Panc1 (cell line): ENCODE measurements around the gene EHD1. TPM values are rescaled to one million over a fixed set of nuclear protein-coding genes. Genes with fewer than 3 reads are reported as not detected.
A peak's percentile ranks its signal among the peaks of the same experiment; 100 is the strongest.

Experiments used
- ATAC-seq: fragments of 200-7000 bp; cut with Tn5 transposase; 2 replicates; pipeline ENCODE4 v1.9.1; 2020; ENCODE audit warnings: mild to moderate bottlenecking, moderate library complexity
- BruUV-seq: library from RNA; stranded (reverse); fragments of 400-500 nt; replicated peaks from 2 replicates; lab custom pipeline; 2021; lab: Mats Ljungman, UMichigan
- CTCF ChIA-PET: fragments of 300-600 bp; sonication (Branson Sonifier 250); formaldehyde crosslinking; loops from one replicate; lab custom pipeline; 2022; ENCODE audit warnings: antibody characterized with exemption; lab: Charles Lee
- POLR2A ChIA-PET: fragments of 300-600 bp; sonication (Branson Sonifier 250); formaldehyde crosslinking; loops from one replicate; lab custom pipeline; 2022; ENCODE audit warnings: antibody characterized with exemption; lab: Charles Lee
- DNase-seq: peaks from one replicate; pipeline ENCODE4 v3.0.0-alpha.2; 2010; ENCODE audit warnings: low read depth, low spot score
- H3K27ac ChIP-seq: 2 replicates; pipeline ENCODE4 v1.5.1; 2011; ENCODE audit warnings: mild to moderate bottlenecking, low read length, inconsistent platforms
- H3K27me3 ChIP-seq: fragments of 200-500 bp; sonication (Bioruptor generic); 2 replicates; pipeline ENCODE4 v1.6.0; 2014; ENCODE audit warnings: low read length, inconsistent platforms; ENCODE audit not compliant: control insufficient read depth, insufficient read depth
- H3K36me3 ChIP-seq: fragments of 200-500 bp; sonication (Bioruptor generic); 2 replicates; pipeline ENCODE4 v1.5.1; 2014; ENCODE audit warnings: inconsistent platforms, mild to moderate bottlenecking, low read length, moderate library complexity; ENCODE audit not compliant: control insufficient read depth, insufficient read depth
- H3K4me1 ChIP-seq: 2 replicates; pipeline ENCODE4 v1.5.1; 2011; ENCODE audit warnings: inconsistent platforms, mild to moderate bottlenecking, low read length, moderate library complexity; ENCODE audit not compliant: control insufficient read depth, insufficient read depth
- H3K4me3 ChIP-seq, 2 experiments: 2 replicates each; pipeline ENCODE4 v1.5.1; 2011 to 2012; ENCODE audit warnings: low read depth in 2 of 2, low read length in 2 of 2, mild to moderate bottlenecking in 2 of 2, inconsistent platforms in 1 of 2, moderate library complexity in 1 of 2
- H3K9me3 ChIP-seq: fragments of 200-500 bp; sonication (Bioruptor generic); 2 replicates; pipeline ENCODE4 v1.5.1; 2014; ENCODE audit warnings: low read depth, mild to moderate bottlenecking, inconsistent platforms, low read length, moderate library complexity; ENCODE audit not compliant: control insufficient read depth, insufficient read depth
- POLR2AphosphoS5 ChIP-seq: IDR thresholded peaks from 2 replicates; pipeline ENCODE4 v1.6.1; 2012; ENCODE audit warnings: mild to moderate bottlenecking, low read depth, low read length, moderate library complexity
- SIN3A ChIP-seq: IDR thresholded peaks from 2 replicates; pipeline ENCODE4 v1.6.1; 2012; ENCODE audit warnings: low read depth, mild to moderate bottlenecking, low read length, moderate library complexity, borderline replicate concordance; ENCODE audit not compliant: insufficient read depth
- TCF7L2 ChIP-seq: IDR thresholded peaks from 2 replicates; pipeline ENCODE4 v1.6.1; 2011; ENCODE audit warnings: mild to moderate bottlenecking, low read depth, low read length, inconsistent platforms
- in situ Hi-C: cut with HindIII; loops from 2 replicates; pipeline ENCODE4 v1.10.0; 2016; ENCODE audit warnings: low sequenced_read_pairs, low pct_unique_long_range_greater_than_20kb
- intact Hi-C: fragments of 100-400 bp; cut with micrococcal nuclease; formaldehyde crosslinking; loops from one replicate; pipeline ENCODE4 v1.10.0; 2022; ENCODE audit not compliant: unreplicated experiment
- total RNA-seq: library from RNA; stranded (reverse); gene quantifications from one replicate; pipeline ENCODE4 v1.2.1, GENCODE V29; 2021; ENCODE audit not compliant: unreplicated experiment
- TF ChIP-seq, protein P1 (sequence below): fragments of 450-650 bp; IDR thresholded peaks from 2 replicates; pipeline ENCODE4 v1.5.1; 2017; ENCODE audit warnings: mild to moderate bottlenecking
- TF ChIP-seq, protein P2 (sequence below), 2 experiments: IDR thresholded peaks; 2 replicates each; pipeline ENCODE4 v1.6.1; 2011 to 2012; ENCODE audit warnings: low read depth in 2 of 2, control low read depth in 1 of 2, low read length in 1 of 2, mild to moderate bottlenecking in 1 of 2, moderate library complexity in 1 of 2; ENCODE audit not compliant: insufficient read depth in 1 of 2

EHD1 gene
- total RNA-seq, 1 experiment from 2014 or later, result 186 TPM

DNA sequence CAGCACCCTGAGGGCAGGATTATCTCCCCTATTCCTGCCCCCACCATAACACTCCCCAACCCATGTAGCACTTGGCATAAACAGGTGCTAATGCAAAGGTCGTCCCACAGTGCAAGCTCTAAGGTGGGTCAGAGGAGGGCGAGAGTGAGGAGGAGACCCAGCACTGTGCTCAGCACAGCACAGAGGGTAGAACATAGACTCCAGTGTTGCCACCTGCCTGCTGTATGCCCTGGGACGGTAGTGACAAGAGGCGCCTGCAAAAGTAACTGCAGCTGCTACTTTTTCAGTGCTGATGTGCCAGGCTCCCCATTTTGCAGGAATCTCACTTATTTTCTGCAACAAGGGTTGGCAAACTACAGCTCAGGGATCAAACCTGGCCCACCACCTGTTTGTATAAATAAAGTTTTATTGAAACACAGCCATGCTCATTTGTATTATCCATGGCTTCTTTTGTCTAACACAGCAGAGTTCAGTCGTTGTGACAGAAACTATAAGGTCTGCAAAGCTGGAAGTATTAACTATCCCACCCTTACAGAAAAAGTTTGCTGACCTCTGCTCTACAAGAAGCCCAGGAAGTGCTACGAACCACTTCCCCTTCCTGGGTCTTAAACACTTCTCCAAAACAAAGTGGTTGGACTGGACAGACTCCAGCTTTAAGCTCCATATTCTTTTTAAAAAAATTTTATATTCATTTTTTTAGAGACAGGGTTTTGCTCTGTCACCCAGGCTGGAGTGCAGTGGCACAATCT, 17.0 kb downstream of the EHD1 start:
- in situ Hi-C loops, result no loop called here
- TF ChIP-seq TCF7L2 (no peak), POLR2AphosphoS5 (no peak), SIN3A (no peak)
- TF ChIP-seq, protein P1, sequence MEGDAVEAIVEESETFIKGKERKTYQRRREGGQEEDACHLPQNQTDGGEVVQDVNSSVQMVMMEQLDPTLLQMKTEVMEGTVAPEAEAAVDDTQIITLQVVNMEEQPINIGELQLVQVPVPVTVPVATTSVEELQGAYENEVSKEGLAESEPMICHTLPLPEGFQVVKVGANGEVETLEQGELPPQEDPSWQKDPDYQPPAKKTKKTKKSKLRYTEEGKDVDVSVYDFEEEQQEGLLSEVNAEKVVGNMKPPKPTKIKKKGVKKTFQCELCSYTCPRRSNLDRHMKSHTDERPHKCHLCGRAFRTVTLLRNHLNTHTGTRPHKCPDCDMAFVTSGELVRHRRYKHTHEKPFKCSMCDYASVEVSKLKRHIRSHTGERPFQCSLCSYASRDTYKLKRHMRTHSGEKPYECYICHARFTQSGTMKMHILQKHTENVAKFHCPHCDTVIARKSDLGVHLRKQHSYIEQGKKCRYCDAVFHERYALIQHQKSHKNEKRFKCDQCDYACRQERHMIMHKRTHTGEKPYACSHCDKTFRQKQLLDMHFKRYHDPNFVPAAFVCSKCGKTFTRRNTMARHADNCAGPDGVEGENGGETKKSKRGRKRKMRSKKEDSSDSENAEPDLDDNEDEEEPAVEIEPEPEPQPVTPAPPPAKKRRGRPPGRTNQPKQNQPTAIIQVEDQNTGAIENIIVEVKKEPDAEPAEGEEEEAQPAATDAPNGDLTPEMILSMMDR, result no peak
- TF ChIP-seq, protein P2, sequence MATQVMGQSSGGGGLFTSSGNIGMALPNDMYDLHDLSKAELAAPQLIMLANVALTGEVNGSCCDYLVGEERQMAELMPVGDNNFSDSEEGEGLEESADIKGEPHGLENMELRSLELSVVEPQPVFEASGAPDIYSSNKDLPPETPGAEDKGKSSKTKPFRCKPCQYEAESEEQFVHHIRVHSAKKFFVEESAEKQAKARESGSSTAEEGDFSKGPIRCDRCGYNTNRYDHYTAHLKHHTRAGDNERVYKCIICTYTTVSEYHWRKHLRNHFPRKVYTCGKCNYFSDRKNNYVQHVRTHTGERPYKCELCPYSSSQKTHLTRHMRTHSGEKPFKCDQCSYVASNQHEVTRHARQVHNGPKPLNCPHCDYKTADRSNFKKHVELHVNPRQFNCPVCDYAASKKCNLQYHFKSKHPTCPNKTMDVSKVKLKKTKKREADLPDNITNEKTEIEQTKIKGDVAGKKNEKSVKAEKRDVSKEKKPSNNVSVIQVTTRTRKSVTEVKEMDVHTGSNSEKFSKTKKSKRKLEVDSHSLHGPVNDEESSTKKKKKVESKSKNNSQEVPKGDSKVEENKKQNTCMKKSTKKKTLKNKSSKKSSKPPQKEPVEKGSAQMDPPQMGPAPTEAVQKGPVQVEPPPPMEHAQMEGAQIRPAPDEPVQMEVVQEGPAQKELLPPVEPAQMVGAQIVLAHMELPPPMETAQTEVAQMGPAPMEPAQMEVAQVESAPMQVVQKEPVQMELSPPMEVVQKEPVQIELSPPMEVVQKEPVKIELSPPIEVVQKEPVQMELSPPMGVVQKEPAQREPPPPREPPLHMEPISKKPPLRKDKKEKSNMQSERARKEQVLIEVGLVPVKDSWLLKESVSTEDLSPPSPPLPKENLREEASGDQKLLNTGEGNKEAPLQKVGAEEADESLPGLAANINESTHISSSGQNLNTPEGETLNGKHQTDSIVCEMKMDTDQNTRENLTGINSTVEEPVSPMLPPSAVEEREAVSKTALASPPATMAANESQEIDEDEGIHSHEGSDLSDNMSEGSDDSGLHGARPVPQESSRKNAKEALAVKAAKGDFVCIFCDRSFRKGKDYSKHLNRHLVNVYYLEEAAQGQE (IDR thresholded peaks at IDR 0.05; ENCODE audit: insufficient read depth in 1 of 2, low read depth in 2 of 2, low read length in 1 of 2), result no peak
- no peak overlapping the region for H3K4me3 ChIP-seq
- no peaks in the 10 kb centered on the region for H3K27me3 ChIP-seq
- ATAC-seq, result no peak
- intact Hi-C loops, result no loop called here
- no peaks in the 10 kb centered on the region for H3K36me3 ChIP-seq
- no TSS peak for BruUV-seq
- H3K9me3 ChIP-seq, result no peaks in the 10 kb centered on the region
- peaks cover 63% of the 10 kb centered on the region for H3K4me1 ChIP-seq
- ChIA-PET CTCF (interaction anchor here (0.7 to 1.0 kb wide), 3 partner anchors 8 to 167 kb away, joined by 3 to 4 read pairs (median 3); no protein-coding TSS in a partner anchor), POLR2A (interaction anchor here (0.6 to 1.0 kb wide), 2 partner anchors 16 to 1089 kb away, joined by 5 to 11 read pairs; no protein-coding TSS in a partner anchor)
- H3K27ac ChIP-seq, result 0 out of 2 replicates have a peak overlapping the region, but pooled peaks have one; percentile 0
- no peak for DNase-seq

DNA sequence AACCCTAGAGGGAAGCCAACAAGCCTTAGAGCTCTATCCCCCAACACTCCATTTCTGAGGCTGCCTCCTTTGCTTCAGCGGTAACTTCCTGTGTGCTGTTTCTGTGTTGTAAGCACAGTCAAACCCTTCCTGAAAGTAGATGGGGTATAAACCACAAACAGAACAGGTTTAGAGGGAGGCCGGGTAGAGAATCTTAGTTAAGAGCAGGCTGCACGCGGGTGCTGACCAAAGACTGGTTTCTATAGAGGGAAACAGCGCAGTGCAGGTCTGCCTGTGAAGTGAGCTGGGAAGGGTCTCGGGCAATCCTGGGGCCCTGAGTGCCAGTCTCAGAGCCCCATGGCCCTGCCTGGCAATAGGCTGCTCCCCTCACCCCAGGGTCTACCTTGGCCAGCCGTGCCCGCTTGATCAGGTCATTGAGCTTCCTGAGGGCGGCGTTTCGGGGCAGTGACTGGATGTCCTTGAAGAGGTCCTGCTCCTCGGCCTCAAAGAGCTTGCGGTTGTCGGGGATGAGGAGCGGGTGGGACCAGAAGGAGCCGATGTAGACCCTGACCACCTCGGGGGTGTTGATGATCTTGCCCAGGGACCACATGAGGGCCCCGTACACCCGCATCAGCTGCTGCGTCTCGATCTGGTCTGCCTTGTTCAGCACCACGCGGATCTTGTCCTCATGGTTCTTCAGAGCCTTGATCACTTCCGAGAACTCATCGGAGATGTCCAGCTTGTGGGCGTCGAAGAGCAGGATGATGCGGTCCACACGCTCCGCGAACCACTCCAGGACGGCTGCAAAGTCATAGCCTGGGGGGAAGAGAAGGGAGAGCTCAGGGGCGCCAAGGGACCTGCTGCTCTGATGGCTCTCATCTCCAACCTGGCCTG, 18.6 kb downstream of the EHD1 start:
- DNase-seq (no peak), ATAC-seq (no peak)
- Histone ChIP-seq H3K27ac (peak overlapping the region; percentile 4), H3K4me3 (no peak overlapping the region), H3K27me3 (no peaks in the 10 kb centered on the region), H3K9me3 (no peaks in the 10 kb centered on the region), H3K36me3 (no peaks in the 10 kb centered on the region; the same call in 1 of the 2 replicates), H3K4me1 (peaks cover 64% of the 10 kb centered on the region)
- intact Hi-C loops (no loop called here), in situ Hi-C loops (no loop called here)
- BruUV-seq, result no TSS peak
- POLR2A ChIA-PET, result no interaction called here
- TF ChIP-seq, protein P1, result no peak
- TF ChIP-seq, protein P2 (IDR thresholded peaks at IDR 0.05; ENCODE audit: insufficient read depth in 1 of 2, low read depth in 2 of 2, low read length in 1 of 2), result no peak
- TF ChIP-seq POLR2AphosphoS5 (no peak), TCF7L2 (no peak), SIN3A (no peak)
- CTCF ChIA-PET, result interaction anchor here (1.5 to 2.0 kb wide), 2 partner anchors 13 to 18 kb away, joined by 3 to 5 read pairs; no protein-coding TSS in a partner anchor
